ENCODE data around the gene ARHGAP29. TPM values are rescaled to one million over a fixed set of nuclear protein-coding genes. Genes with fewer than 3 reads are reported as not detected.

The ARHGAP29 gene
- total and polyA plus RNA-seq, 2 experiments from 2014 or later = 4.6 to 6.9 TPM

DNA sequence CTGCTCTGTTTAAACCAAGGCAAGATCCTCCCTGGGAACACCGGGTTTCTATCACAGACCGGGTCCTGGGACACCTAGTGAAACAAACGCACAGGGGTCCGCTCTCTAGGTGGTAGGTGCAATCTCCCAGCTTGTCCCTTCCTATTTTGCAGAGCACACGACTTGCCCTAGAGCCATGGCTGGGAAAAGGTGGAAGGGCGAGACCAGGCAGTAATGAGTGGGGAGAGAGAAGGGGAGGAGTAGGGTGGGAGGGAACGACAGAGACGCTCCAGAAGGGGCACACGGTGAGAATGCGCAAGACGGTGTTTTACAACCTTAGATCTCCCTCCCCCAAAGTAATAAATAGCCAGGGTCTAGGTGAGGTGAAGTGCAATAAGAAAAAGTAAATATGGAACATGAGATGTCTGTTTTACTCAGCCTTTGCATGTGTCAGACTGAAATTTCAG is 9.3 kb upstream of the ARHGAP29 start (continued):
- TF ChIP-seq, protein P1, sequence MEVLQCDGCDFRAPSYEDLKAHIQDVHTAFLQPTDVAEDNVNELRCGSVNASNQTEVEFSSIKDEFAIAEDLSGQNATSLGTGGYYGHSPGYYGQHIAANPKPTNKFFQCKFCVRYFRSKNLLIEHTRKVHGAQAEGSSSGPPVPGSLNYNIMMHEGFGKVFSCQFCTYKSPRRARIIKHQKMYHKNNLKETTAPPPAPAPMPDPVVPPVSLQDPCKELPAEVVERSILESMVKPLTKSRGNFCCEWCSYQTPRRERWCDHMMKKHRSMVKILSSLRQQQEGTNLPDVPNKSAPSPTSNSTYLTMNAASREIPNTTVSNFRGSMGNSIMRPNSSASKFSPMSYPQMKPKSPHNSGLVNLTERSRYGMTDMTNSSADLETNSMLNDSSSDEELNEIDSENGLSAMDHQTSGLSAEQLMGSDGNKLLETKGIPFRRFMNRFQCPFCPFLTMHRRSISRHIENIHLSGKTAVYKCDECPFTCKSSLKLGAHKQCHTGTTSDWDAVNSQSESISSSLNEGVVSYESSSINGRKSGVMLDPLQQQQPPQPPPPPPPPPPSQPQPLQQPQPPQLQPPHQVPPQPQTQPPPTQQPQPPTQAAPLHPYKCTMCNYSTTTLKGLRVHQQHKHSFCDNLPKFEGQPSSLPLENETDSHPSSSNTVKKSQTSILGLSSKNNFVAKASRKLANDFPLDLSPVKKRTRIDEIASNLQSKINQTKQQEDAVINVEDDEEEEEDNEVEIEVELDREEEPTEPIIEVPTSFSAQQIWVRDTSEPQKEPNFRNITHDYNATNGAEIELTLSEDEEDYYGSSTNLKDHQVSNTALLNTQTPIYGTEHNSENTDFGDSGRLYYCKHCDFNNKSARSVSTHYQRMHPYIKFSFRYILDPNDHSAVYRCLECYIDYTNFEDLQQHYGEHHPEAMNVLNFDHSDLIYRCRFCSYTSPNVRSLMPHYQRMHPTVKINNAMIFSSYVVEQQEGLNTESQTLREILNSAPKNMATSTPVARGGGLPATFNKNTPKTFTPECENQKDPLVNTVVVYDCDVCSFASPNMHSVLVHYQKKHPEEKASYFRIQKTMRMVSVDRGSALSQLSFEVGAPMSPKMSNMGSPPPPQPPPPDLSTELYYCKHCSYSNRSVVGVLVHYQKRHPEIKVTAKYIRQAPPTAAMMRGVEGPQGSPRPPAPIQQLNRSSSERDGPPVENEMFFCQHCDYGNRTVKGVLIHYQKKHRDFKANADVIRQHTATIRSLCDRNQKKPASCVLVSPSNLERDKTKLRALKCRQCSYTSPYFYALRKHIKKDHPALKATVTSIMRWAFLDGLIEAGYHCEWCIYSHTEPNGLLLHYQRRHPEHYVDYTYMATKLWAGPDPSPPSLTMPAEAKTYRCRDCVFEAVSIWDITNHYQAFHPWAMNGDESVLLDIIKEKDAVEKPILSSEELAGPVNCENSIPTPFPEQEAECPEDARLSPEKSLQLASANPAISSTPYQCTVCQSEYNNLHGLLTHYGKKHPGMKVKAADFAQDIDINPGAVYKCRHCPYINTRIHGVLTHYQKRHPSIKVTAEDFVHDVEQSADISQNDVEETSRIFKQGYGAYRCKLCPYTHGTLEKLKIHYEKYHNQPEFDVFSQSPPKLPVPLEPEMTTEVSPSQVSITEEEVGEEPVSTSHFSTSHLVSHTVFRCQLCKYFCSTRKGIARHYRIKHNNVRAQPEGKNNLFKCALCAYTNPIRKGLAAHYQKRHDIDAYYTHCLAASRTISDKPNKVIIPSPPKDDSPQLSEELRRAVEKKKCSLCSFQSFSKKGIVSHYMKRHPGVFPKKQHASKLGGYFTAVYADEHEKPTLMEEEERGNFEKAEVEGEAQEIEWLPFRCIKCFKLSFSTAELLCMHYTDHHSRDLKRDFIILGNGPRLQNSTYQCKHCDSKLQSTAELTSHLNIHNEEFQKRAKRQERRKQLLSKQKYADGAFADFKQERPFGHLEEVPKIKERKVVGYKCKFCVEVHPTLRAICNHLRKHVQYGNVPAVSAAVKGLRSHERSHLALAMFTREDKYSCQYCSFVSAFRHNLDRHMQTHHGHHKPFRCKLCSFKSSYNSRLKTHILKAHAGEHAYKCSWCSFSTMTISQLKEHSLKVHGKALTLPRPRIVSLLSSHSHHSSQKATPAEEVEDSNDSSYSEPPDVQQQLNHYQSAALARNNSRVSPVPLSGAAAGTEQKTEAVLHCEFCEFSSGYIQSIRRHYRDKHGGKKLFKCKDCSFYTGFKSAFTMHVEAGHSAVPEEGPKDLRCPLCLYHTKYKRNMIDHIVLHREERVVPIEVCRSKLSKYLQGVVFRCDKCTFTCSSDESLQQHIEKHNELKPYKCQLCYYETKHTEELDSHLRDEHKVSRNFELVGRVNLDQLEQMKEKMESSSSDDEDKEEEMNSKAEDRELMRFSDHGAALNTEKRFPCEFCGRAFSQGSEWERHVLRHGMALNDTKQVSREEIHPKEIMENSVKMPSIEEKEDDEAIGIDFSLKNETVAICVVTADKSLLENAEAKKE (CRISPR knock-in tag; IDR thresholded peaks at IDR 0.05) = no peak
- TF ChIP-seq JUNB (IDR thresholded peaks at IDR 0.05; ENCODE audit: unreplicated experiment) = no peak

DNA sequence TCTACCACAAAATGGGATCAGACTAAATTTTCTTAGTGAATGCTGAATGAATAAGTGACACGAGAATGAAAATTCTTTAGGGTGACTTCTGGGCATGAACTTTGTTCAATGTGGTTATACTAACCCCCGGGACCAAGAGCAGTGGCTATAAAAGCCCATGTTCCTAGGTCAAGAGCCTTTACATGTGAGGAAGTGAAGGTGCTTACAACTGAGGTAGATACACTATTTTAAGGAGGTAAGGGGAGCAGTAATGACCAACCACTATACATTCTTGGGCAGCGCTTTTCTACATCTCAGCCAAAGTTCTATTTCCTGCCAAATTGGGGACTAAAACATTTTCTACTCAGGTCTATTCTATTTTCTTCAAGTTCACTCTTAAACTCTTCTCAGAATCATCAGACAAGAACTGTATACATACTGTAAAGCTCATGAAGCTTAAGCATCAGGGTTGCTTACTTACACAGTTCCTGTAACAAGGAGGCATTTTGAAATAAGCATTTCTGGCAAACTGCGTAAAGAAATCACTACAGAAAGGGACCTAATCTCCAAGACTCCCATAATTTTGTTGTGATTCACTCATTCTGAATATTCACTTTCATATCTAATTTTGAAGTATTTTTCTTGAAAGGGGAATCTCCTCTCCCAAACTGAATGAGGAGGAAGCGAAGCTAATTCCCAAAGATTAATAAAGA is 8.5 kb upstream of the ARHGAP29 start:
- H3K27me3 Mint-ChIP-seq (ENCODE audit: insufficient read depth, low read depth, poor library complexity) = peaks cover 42% of the 10 kb centered on the region

More for the DNA sequence above, 8.5 kb upstream of the ARHGAP29 start:
- Histone ChIP-seq H4K20me1 (replicated peaks; ENCODE audit: insufficient read depth) (no peaks in the 10 kb centered on the region), H3K27me3 (ENCODE audit: insufficient read depth) (peaks cover 73% of the 10 kb centered on the region), H3K79me2 (replicated peaks; ENCODE audit: insufficient read depth) (no peaks in the 10 kb centered on the region), H3K36me3 (ENCODE audit: insufficient read depth) (no peaks in the 10 kb centered on the region), H3K4me1 (ENCODE audit: insufficient read depth) (peaks cover 15% of the 10 kb centered on the region), H3K4me2 (peak overlapping the region; percentile 92), H2AFZ (no peak overlapping the region), H3F3A (replicated peaks; ENCODE audit: low read depth) (no peaks in the 10 kb centered on the region), H3K9me2 (ENCODE audit: insufficient read depth) (no peaks in the 10 kb centered on the region), H3K27ac (ENCODE audit: low read depth) (no peak overlapping the region), H3K4me3 (peak overlapping the region; percentile 64)
- ATAC-seq (no peak), DNase-seq (ENCODE audit: low spot score) (no peak)
- Mint-ChIP-seq H3K4me3 (no peak overlapping the region; the same call in 2 of the 3 replicates), H3K36me3 (ENCODE audit: low read depth) (no peaks in the 10 kb centered on the region; the same call in 2 of the 3 replicates), H3K4me1 (peaks cover 11% of the 10 kb centered on the region; the same call in 2 of the 3 replicates), H3K9me3 (peaks cover 14% of the 10 kb centered on the region; the same call in 2 of the 3 replicates), H3K27ac (no peak overlapping the region)
- no peak for TF ChIP-seq EZH2phosphoT487 (IDR thresholded peaks at IDR 0.05; ENCODE audit: unreplicated experiment)
- TF ChIP-seq ZNF331 (CRISPR knock-in tag; IDR thresholded peaks at IDR 0.05; ENCODE audit: low read depth) = no peak
- no peak for TF ChIP-seq ZNF114 (CRISPR knock-in tag; IDR thresholded peaks at IDR 0.05)
- TF ChIP-seq, protein P2, sequence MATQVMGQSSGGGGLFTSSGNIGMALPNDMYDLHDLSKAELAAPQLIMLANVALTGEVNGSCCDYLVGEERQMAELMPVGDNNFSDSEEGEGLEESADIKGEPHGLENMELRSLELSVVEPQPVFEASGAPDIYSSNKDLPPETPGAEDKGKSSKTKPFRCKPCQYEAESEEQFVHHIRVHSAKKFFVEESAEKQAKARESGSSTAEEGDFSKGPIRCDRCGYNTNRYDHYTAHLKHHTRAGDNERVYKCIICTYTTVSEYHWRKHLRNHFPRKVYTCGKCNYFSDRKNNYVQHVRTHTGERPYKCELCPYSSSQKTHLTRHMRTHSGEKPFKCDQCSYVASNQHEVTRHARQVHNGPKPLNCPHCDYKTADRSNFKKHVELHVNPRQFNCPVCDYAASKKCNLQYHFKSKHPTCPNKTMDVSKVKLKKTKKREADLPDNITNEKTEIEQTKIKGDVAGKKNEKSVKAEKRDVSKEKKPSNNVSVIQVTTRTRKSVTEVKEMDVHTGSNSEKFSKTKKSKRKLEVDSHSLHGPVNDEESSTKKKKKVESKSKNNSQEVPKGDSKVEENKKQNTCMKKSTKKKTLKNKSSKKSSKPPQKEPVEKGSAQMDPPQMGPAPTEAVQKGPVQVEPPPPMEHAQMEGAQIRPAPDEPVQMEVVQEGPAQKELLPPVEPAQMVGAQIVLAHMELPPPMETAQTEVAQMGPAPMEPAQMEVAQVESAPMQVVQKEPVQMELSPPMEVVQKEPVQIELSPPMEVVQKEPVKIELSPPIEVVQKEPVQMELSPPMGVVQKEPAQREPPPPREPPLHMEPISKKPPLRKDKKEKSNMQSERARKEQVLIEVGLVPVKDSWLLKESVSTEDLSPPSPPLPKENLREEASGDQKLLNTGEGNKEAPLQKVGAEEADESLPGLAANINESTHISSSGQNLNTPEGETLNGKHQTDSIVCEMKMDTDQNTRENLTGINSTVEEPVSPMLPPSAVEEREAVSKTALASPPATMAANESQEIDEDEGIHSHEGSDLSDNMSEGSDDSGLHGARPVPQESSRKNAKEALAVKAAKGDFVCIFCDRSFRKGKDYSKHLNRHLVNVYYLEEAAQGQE (IDR thresholded peaks at IDR 0.05; ENCODE audit: unreplicated experiment) = no peak
- TF ChIP-seq JUNB (IDR thresholded peaks at IDR 0.05; ENCODE audit: unreplicated experiment) = no peak

Measured in GM23338 (cell line).